OCI-LY7 (cell line): ENCODE data around the gene CCDC15. TPM values are rescaled to one million over a fixed set of nuclear protein-coding genes. Genes with fewer than 3 reads are reported as not detected.

Experiments used
- BruUV-seq: library from RNA; stranded (reverse); fragments of 400-500 nt; replicated peaks from 2 replicates; lab custom pipeline; 2021; lab: Mats Ljungman, UMichigan
- CTCF ChIA-PET: fragments of 300-600 bp; sonication (Branson Sonifier 250); formaldehyde crosslinking; loops from one replicate; lab custom pipeline; 2022; ENCODE audit warnings: antibody characterized with exemption; ENCODE audit not compliant: unreplicated experiment; lab: Charles Lee
- POLR2A ChIA-PET: fragments of 300-600 bp; sonication (Branson Sonifier 250); formaldehyde crosslinking; loops from one replicate; lab custom pipeline; 2022; ENCODE audit warnings: antibody characterized with exemption; lab: Charles Lee
- DNase-seq: peaks from one replicate; pipeline ENCODE4 v3.0.0-alpha.2; 2015; ENCODE audit warnings: low spot score
- H2AFZ ChIP-seq: fragments of 200-600 bp; sonication (generic), shearing (Covaris generic); 2 replicates; pipeline ENCODE4 v1.6.1; 2014; ENCODE audit warnings: mild to moderate bottlenecking, antibody characterized with exemption, low read length, moderate library complexity
- H3K27ac ChIP-seq: fragments of 200-600 bp; sonication (generic); 2 replicates; pipeline ENCODE4 v1.5.1; 2014; ENCODE audit warnings: mixed run types, low read depth, mild to moderate bottlenecking, moderate library complexity, low read length, inconsistent platforms; ENCODE audit not compliant: poor library complexity, severe bottlenecking
- H3K36me3 ChIP-seq: fragments of 200-600 bp; sonication (generic); 2 replicates; pipeline ENCODE4 v1.6.1; 2014; ENCODE audit warnings: mild to moderate bottlenecking, antibody characterized with exemption, low read length, moderate library complexity, mixed read lengths; ENCODE audit not compliant: insufficient read depth
- H3K4me1 ChIP-seq: fragments of 200-600 bp; sonication (generic); 2 replicates; pipeline ENCODE4 v1.5.1; 2014; ENCODE audit warnings: mild to moderate bottlenecking, low read length; ENCODE audit not compliant: insufficient read depth, poor library complexity, severe bottlenecking
- H3K4me2 ChIP-seq: fragments of 200-600 bp; sonication (generic); 2 replicates; pipeline ENCODE4 v1.6.1; 2014; ENCODE audit warnings: mild to moderate bottlenecking, low read length
- H3K4me3 ChIP-seq: fragments of 200-600 bp; sonication (generic); 2 replicates; pipeline ENCODE4 v1.5.1; 2014; ENCODE audit warnings: mild to moderate bottlenecking, low read depth, low read length; ENCODE audit not compliant: poor library complexity, severe bottlenecking
- H3K79me2 ChIP-seq: fragments of 200-600 bp; sonication (generic); 2 replicates; pipeline ENCODE4 v1.6.1; 2016; ENCODE audit warnings: low read depth, mild to moderate bottlenecking, low read length, moderate library complexity, mixed read lengths; ENCODE audit not compliant: insufficient read depth
- H3K9me2 ChIP-seq: fragments of 200-600 bp; sonication (generic); 2 replicates; pipeline ENCODE4 v1.6.1; 2016; ENCODE audit warnings: mild to moderate bottlenecking, low read length, mixed read lengths; ENCODE audit not compliant: insufficient read depth
- H3K9me3 ChIP-seq: fragments of 200-600 bp; sonication (generic); 2 replicates; pipeline ENCODE4 v1.6.1; 2014; ENCODE audit warnings: mild to moderate bottlenecking, mixed run types, low read length, mixed read lengths
- H4K20me1 ChIP-seq: fragments of 200-600 bp; sonication (generic); 2 replicates; pipeline ENCODE4 v1.6.1; 2014; ENCODE audit warnings: mild to moderate bottlenecking, antibody characterized with exemption, low read length, moderate library complexity, mixed read lengths; ENCODE audit not compliant: insufficient read depth
- EZH2phosphoT487 ChIP-seq: fragments of 200-600 bp; sonication (generic); IDR thresholded peaks from 2 replicates; pipeline ENCODE4 v1.6.1; 2018; ENCODE audit warnings: low read depth, borderline replicate concordance, mild to moderate bottlenecking, mixed run types, antibody characterized with exemption, low read length, moderate library complexity, mixed read lengths
- intact Hi-C: fragments of 100-400 bp; cut with micrococcal nuclease; formaldehyde crosslinking; loops from one replicate; pipeline ENCODE4 v1.10.0; 2022; ENCODE audit not compliant: unreplicated experiment
- total RNA-seq, 2 experiments: library from RNA; depleted of rRNA in 1 of 2; stranded (reverse); fragments of >200 nt in 1 of 2; shearing (Covaris generic) in 1 of 2; gene quantifications; 2 replicates each; pipeline ENCODE4 v1.2.3, GENCODE V29; 2014 to 2022
- TF ChIP-seq, protein P1 (sequence below): fragments of 200-600 bp; sonication (generic); conservative IDR thresholded peaks from 2 replicates; pipeline ENCODE4 v1.5.1; 2014; ENCODE audit warnings: mild to moderate bottlenecking, antibody characterized with exemption, low read length, moderate library complexity, mixed read lengths

The CCDC15 gene
- total RNA-seq, 2 experiments from 2014 or later, result 9.6 to 10.6 TPM

DNA sequence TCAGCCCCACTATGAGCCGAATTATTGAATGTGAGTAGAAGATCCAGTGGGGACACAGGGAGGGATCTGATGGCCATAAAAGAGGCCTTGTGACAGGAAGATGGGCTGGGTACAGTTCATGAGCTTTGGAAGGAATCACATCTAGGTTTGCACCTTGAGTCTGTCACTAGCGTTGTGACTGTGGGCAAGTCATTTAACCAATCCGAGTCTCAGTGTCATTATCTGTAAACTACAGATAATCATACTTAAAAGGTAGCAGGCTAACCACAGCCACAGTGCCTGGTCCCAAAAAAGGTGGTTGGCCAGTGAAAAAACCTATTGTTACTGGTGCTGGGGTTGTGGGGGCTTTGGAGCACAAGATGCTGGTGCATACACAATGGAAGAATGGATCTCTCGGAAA lies 31.2 kb upstream of the CCDC15 start:
- TF ChIP-seq, protein P1, sequence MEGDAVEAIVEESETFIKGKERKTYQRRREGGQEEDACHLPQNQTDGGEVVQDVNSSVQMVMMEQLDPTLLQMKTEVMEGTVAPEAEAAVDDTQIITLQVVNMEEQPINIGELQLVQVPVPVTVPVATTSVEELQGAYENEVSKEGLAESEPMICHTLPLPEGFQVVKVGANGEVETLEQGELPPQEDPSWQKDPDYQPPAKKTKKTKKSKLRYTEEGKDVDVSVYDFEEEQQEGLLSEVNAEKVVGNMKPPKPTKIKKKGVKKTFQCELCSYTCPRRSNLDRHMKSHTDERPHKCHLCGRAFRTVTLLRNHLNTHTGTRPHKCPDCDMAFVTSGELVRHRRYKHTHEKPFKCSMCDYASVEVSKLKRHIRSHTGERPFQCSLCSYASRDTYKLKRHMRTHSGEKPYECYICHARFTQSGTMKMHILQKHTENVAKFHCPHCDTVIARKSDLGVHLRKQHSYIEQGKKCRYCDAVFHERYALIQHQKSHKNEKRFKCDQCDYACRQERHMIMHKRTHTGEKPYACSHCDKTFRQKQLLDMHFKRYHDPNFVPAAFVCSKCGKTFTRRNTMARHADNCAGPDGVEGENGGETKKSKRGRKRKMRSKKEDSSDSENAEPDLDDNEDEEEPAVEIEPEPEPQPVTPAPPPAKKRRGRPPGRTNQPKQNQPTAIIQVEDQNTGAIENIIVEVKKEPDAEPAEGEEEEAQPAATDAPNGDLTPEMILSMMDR, result no peak
- no peak for TF ChIP-seq EZH2phosphoT487
- Histone ChIP-seq H3K79me2 (no peaks in the 10 kb centered on the region), H2AFZ (no peak overlapping the region), H3K27ac (no peak overlapping the region), H3K4me3 (no peak overlapping the region), H3K4me2 (no peak overlapping the region), H4K20me1 (no peaks in the 10 kb centered on the region), H3K4me1 (no peaks in the 10 kb centered on the region), H3K9me3 (no peaks in the 10 kb centered on the region), H3K9me2 (no peaks in the 10 kb centered on the region), H3K36me3 (no peaks in the 10 kb centered on the region)
- ChIA-PET CTCF (no interaction called here), POLR2A (no interaction called here)
- no TSS peak for BruUV-seq
- no peak for DNase-seq
- intact Hi-C loops, result no loop called here

DNA sequence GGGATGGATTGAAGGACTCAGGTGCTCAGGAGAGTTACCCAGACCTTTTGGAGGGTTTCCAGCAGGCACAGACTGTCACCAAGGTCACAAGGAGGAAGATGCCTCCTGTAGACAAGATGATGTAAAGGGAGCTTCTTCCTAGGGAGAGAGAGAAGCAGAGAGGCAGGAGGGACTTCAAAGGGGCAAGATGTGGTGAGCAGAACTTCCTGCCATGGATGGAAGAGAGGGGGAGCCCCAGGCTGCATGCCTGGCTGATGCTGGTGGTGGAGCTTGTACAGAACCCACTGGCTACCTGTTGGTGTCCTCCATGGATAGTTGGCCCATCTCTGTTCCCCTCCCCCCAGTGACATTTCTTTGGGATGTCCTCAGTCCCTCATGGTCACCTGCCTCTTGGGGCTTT lies 30.7 kb upstream of the CCDC15 start:
- TF ChIP-seq, protein P1, result no peak
- no peak for TF ChIP-seq EZH2phosphoT487
- intact Hi-C loops, result no loop called here
- Histone ChIP-seq H3K4me1 (no peaks in the 10 kb centered on the region), H3K9me2 (no peaks in the 10 kb centered on the region), H3K36me3 (no peaks in the 10 kb centered on the region), H3K9me3 (no peaks in the 10 kb centered on the region), H3K27ac (no peak overlapping the region), H3K4me3 (no peak overlapping the region), H3K4me2 (no peak overlapping the region), H2AFZ (no peak overlapping the region), H4K20me1 (no peaks in the 10 kb centered on the region), H3K79me2 (no peaks in the 10 kb centered on the region)
- ChIA-PET CTCF (no interaction called here), POLR2A (no interaction called here)
- no peak for DNase-seq
- no TSS peak for BruUV-seq

DNA sequence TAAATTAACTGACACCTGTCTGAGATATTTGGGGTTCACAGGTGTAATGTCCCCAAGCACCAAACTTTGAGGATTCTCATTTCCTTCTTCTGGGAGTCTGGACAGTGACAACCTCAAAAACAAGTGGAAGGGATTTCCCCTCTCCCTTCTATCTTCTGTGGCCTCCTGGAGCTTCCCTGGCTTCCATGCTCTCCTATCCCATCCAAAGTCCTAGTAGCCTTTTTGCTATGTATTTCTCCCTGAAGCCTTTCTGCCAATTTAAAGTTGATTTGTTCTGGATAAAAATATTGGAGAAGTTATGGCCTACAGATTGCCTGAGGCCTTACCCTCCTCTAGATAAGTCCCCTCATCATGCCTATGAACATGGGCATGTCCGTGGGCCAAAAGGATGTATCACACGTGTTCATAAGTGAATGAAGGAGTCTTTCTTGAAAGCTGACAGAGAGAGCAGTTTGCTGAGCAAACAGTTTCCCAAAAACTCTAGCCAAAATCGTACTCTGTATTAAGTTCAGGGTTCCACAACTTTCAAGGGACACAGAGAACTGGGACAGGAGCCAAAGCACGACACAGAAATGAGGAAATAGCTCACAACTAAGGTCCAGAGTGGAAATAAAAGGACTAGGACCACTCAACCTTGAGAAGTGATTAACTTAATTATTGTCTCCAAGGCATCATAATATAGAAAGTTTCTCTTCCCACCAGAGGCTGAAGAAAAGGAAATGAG lies 24.9 kb upstream of the CCDC15 start:
- Histone ChIP-seq H2AFZ (no peak overlapping the region), H4K20me1 (no peaks in the 10 kb centered on the region), H3K27ac (no peak overlapping the region), H3K4me2 (no peak overlapping the region), H3K4me1 (no peaks in the 10 kb centered on the region), H3K9me3 (no peaks in the 10 kb centered on the region), H3K79me2 (no peaks in the 10 kb centered on the region), H3K4me3 (no peak overlapping the region), H3K9me2 (no peaks in the 10 kb centered on the region), H3K36me3 (no peaks in the 10 kb centered on the region)
- TF ChIP-seq, protein P1, result no peak
- TF ChIP-seq EZH2phosphoT487, result no peak
- ChIA-PET POLR2A (no interaction called here), CTCF (no interaction called here)
- DNase-seq, result no peak
- no TSS peak for BruUV-seq
- intact Hi-C loops, result no loop called here
